Fibroblast of villous mesenchyme (primary cell): ENCODE results near the gene SLC16A12. TPM values are rescaled to one million over a fixed set of nuclear protein-coding genes. Genes with fewer than 3 reads are reported as not detected.
A peak's percentile ranks its signal among the peaks of the same experiment; 100 is the strongest.
"Not testable (repeated sequence)": the region's sequence is repeated elsewhere in the genome, so short reads cannot be mapped to it uniquely, and the experiment has no call there.

Experiments
- DNase-seq: peaks from one replicate; pipeline ENCODE4 v3.0.0-alpha.2; 2010; ENCODE audit warnings: low read depth
- H3K4me3 ChIP-seq: 2 replicates; pipeline ENCODE4 v1.5.1; 2011; ENCODE audit warnings: low read depth, mild to moderate bottlenecking, low read length
- CTCF ChIP-seq: IDR thresholded peaks from 2 replicates; pipeline ENCODE4 v1.5.1; 2012; ENCODE audit warnings: low read depth, mild to moderate bottlenecking, low read length; ENCODE audit not compliant: insufficient read depth
- total RNA-seq: library from RNA; depleted of rRNA; stranded (reverse); fragments of >200 nt; gene quantifications from 2 replicates; pipeline ENCODE4 v1.2.3, GENCODE V29; 2012

The SLC16A12 gene
- total RNA-seq, 1 donor: under 0.01 TPM

GRCh38 chr10:89416465-89416864, 118.9 kb downstream of the SLC16A12 start:
- DNase-seq: peak; percentile 50
- no peak for TF ChIP-seq CTCF
- no peak overlapping the region for H3K4me3 ChIP-seq

GRCh38 chr10:89414879-89415821, 120.2 kb downstream of the SLC16A12 start:
- DNase-seq: peak; percentile 53
- TF ChIP-seq CTCF: no peak
- peak overlapping the region; percentile 75 for H3K4me3 ChIP-seq

- no peak for TF ChIP-seq CTCF
- peak; percentile 87 for DNase-seq
- peak within 1 kb of the TSS; percentile 75 for H3K4me3 ChIP-seq
These were observed 121.1 kb downstream of the SLC16A12 start, which contains the start of gene IFIT5 for GRCh38 chr10:89414146-89414878. Gene IFIT5, plus strand, starts transcription at chr10:89414568. Its CDS starts 231 bp downstream, at chr10:89414799.

- no peak for TF ChIP-seq CTCF
- peak overlapping the region; percentile 75 for H3K4me3 ChIP-seq
- DNase-seq: no peak
These were observed 121.9 kb downstream of the SLC16A12 start for GRCh38 chr10:89413398-89413912.

GRCh38 chr10:89412276-89412675, 123.1 kb downstream of the SLC16A12 start:
- not testable (repeated sequence) for H3K4me3 ChIP-seq, DNase-seq

GRCh38 chr10:89411135-89411534, 124.3 kb downstream of the SLC16A12 start:
- not testable (repeated sequence) for DNase-seq, H3K4me3 ChIP-seq

GRCh38 chr10:89410551-89410950, 124.8 kb downstream of the SLC16A12 start:
- not testable (repeated sequence) for H3K4me3 ChIP-seq, DNase-seq

GRCh38 chr10:89409282-89409681, 126.1 kb downstream of the SLC16A12 start:
- DNase-seq, H3K4me3 ChIP-seq: not testable (repeated sequence)

- DNase-seq, H3K4me3 ChIP-seq: not testable (repeated sequence)
These were observed 127.6 kb downstream of the SLC16A12 start for GRCh38 chr10:89407792-89408191.

GRCh38 chr10:89406178-89406577, 129.2 kb downstream of the SLC16A12 start:
- not testable (repeated sequence) for DNase-seq, H3K4me3 ChIP-seq
